ENCODE results near the gene MYLK.

The MYLK gene

GRCh38 chr3:123869165-123869564, 15.0 kb downstream of the MYLK start:
- no peak for TF ChIP-seq TAF1 (IDR thresholded peaks at IDR 0.05; ENCODE audit: borderline replicate concordance, insufficient read depth, low read length)
- TF ChIP-seq REST (IDR thresholded peaks at IDR 0.05; ENCODE audit: insufficient read depth in 1 of 2, low read depth in 2 of 2, low read length in 2 of 2), result no peak
- TF ChIP-seq FOXP2 (optimal IDR thresholded peaks at IDR 0.05; ENCODE audit: borderline replicate concordance, extremely low read depth, extremely low read length, insufficient read depth), result no peak
- TF ChIP-seq SIN3A (IDR thresholded peaks at IDR 0.05; ENCODE audit: borderline replicate concordance, insufficient read depth, low read length), result no peak
- no peak for TF ChIP-seq POLR2AphosphoS5 (IDR thresholded peaks at IDR 0.05; ENCODE audit: low read depth, low read length)

GRCh38 chr3:123864706-123865105, 19.4 kb downstream of the MYLK start:
- no peak for TF ChIP-seq TAF1 (IDR thresholded peaks at IDR 0.05; ENCODE audit: borderline replicate concordance, insufficient read depth, low read length)
- TF ChIP-seq FOXP2 (optimal IDR thresholded peaks at IDR 0.05; ENCODE audit: borderline replicate concordance, extremely low read depth, extremely low read length, insufficient read depth), result no peak
- TF ChIP-seq REST (IDR thresholded peaks at IDR 0.05; ENCODE audit: insufficient read depth in 1 of 2, low read depth in 2 of 2, low read length in 2 of 2), result no peak
- no peak for TF ChIP-seq POLR2AphosphoS5 (IDR thresholded peaks at IDR 0.05; ENCODE audit: low read depth, low read length)
- no peak for TF ChIP-seq SIN3A (IDR thresholded peaks at IDR 0.05; ENCODE audit: borderline replicate concordance, insufficient read depth, low read length)

GRCh38 chr3:123862152-123862551, 22.0 kb downstream of the MYLK start:
- TF ChIP-seq REST (IDR thresholded peaks at IDR 0.05; ENCODE audit: insufficient read depth in 1 of 2, low read depth in 2 of 2, low read length in 2 of 2) (no peak), TAF1 (IDR thresholded peaks at IDR 0.05; ENCODE audit: borderline replicate concordance, insufficient read depth, low read length) (no peak), SIN3A (IDR thresholded peaks at IDR 0.05; ENCODE audit: borderline replicate concordance, insufficient read depth, low read length) (no peak), FOXP2 (optimal IDR thresholded peaks at IDR 0.05; ENCODE audit: borderline replicate concordance, extremely low read depth, extremely low read length, insufficient read depth) (no peak)

GRCh38 chr3:123861081-123861836, 22.9 kb downstream of the MYLK start:
- TF ChIP-seq TAF1 (IDR thresholded peaks at IDR 0.05; ENCODE audit: borderline replicate concordance, insufficient read depth, low read length) (no peak), FOXP2 (optimal IDR thresholded peaks at IDR 0.05; ENCODE audit: borderline replicate concordance, extremely low read depth, extremely low read length, insufficient read depth) (no peak), SIN3A (IDR thresholded peaks at IDR 0.05; ENCODE audit: borderline replicate concordance, insufficient read depth, low read length) (no peak), REST (IDR thresholded peaks at IDR 0.05; ENCODE audit: insufficient read depth in 1 of 2, low read depth in 2 of 2, low read length in 2 of 2) (no peak), POLR2AphosphoS5 (IDR thresholded peaks at IDR 0.05; ENCODE audit: low read depth, low read length) (no peak)

Measured in PFSK-1 (cell line).